GM23338 (cell line): Measurements from ENCODE around the gene TMEM187. TPM values are rescaled to one million over a fixed set of nuclear protein-coding genes. Genes with fewer than 3 reads are reported as not detected.
A peak's percentile ranks its signal among the peaks of the same experiment; 100 is the strongest.

Experiments used
- ATAC-seq: fragments of 200-7000 bp; cut with Tn5 transposase; 3 replicates; pipeline ENCODE4 v1.9.1; 2020
- DNase-seq: peaks from one replicate; pipeline ENCODE4 v3.0.0-alpha.2; 2015; ENCODE audit warnings: low spot score
- H2AFZ ChIP-seq: fragments of 200-600 bp; sonication (generic); 2 replicates; pipeline ENCODE4 v1.8.0; 2016; ENCODE audit warnings: antibody characterized with exemption, mild to moderate bottlenecking, moderate library complexity
- H3F3A ChIP-seq: fragments of 200-600 bp; sonication (generic); replicated peaks from 2 replicates; pipeline ENCODE4 v1.8.0; 2017; ENCODE audit warnings: antibody characterized with exemption, mixed run types, low read depth
- H3K27ac ChIP-seq: fragments of 200-600 bp; sonication (generic); 2 replicates; pipeline ENCODE4 v1.6.1; 2016; ENCODE audit warnings: low read depth
- H3K27me3 ChIP-seq: fragments of 200-600 bp; sonication (generic); 2 replicates; pipeline ENCODE4 v1.8.0; 2016; ENCODE audit warnings: mild to moderate bottlenecking, mixed run types, moderate library complexity; ENCODE audit not compliant: insufficient read depth
- H3K36me3 ChIP-seq: fragments of 200-600 bp; sonication (generic); 2 replicates; pipeline ENCODE4 v1.8.0; 2016; ENCODE audit warnings: mild to moderate bottlenecking; ENCODE audit not compliant: insufficient read depth
- H3K4me1 ChIP-seq: fragments of 200-600 bp; sonication (generic); 2 replicates; pipeline ENCODE4 v1.8.0; 2016; ENCODE audit warnings: mild to moderate bottlenecking, moderate library complexity; ENCODE audit not compliant: insufficient read depth
- H3K4me2 ChIP-seq: fragments of 200-600 bp; sonication (generic); 2 replicates; pipeline ENCODE4 v1.7.1; 2017; ENCODE audit warnings: mixed run types
- H3K4me3 ChIP-seq: fragments of 200-600 bp; sonication (generic); 2 replicates; pipeline ENCODE4 v1.6.1; 2016; ENCODE audit warnings: mixed run types
- H3K79me2 ChIP-seq: fragments of 200-600 bp; sonication (generic); replicated peaks from 2 replicates; pipeline ENCODE4 v1.8.0; 2017; ENCODE audit warnings: mild to moderate bottlenecking; ENCODE audit not compliant: insufficient read depth
- H3K9me2 ChIP-seq: fragments of 200-600 bp; sonication (generic); 2 replicates; pipeline ENCODE4 v1.8.0; 2017; ENCODE audit not compliant: insufficient read depth
- H4K20me1 ChIP-seq: fragments of 200-600 bp; sonication (generic); replicated peaks from 2 replicates; pipeline ENCODE4 v1.8.0; 2017; ENCODE audit warnings: mild to moderate bottlenecking; ENCODE audit not compliant: insufficient read depth
- H3K27ac Mint-ChIP-seq: 2 replicates; pipeline ENCODE4 v1.8.0; 2020; ENCODE audit warnings: inconsistent platforms, mild to moderate bottlenecking, moderate library complexity, mixed read lengths
- H3K27me3 Mint-ChIP-seq: 3 replicates; pipeline ENCODE4 v1.8.0; 2022; ENCODE audit warnings: low read depth, mild to moderate bottlenecking, moderate library complexity, mixed read lengths, inconsistent platforms; ENCODE audit not compliant: insufficient read depth, poor library complexity
- H3K36me3 Mint-ChIP-seq: 3 replicates; pipeline ENCODE4 v1.8.0; 2021; ENCODE audit warnings: low read depth, mild to moderate bottlenecking, inconsistent platforms, moderate library complexity, mixed read lengths
- H3K4me1 Mint-ChIP-seq: 3 replicates; pipeline ENCODE4 v1.8.0; 2020; ENCODE audit warnings: mild to moderate bottlenecking, inconsistent platforms, mixed read lengths
- H3K4me3 Mint-ChIP-seq: 3 replicates; pipeline ENCODE4 v1.8.0; 2021; ENCODE audit warnings: moderate library complexity, mild to moderate bottlenecking, inconsistent platforms, mixed read lengths
- H3K9me3 Mint-ChIP-seq: 3 replicates; pipeline ENCODE4 v1.8.0; 2020; ENCODE audit warnings: moderate library complexity, mild to moderate bottlenecking, inconsistent platforms, mixed read lengths
- CTCF ChIP-seq, 2 experiments: fragments of 200-600 bp in 1 of 2; sonication (generic) in 1 of 2; conservative IDR thresholded peaks; 2 replicates each; pipeline versions ENCODE4 v1.5.1 to v1.6.1; 2016 to 2017; ENCODE audit warnings: antibody characterized with exemption in 2 of 2, low read depth in 2 of 2, mild to moderate bottlenecking in 2 of 2, moderate library complexity in 1 of 2
- EZH2phosphoT487 ChIP-seq: fragments of 200-600 bp; sonication (generic); IDR thresholded peaks from one replicate; pipeline ENCODE4 v1.8.1; 2018; ENCODE audit warnings: antibody characterized with exemption; ENCODE audit not compliant: unreplicated experiment
- JUNB ChIP-seq: IDR thresholded peaks from one replicate; pipeline ENCODE4 v1.6.1; 2016; ENCODE audit warnings: antibody characterized with exemption; ENCODE audit not compliant: unreplicated experiment
- NANOG ChIP-seq: IDR thresholded peaks from 2 replicates; pipeline ENCODE4 v1.6.1; 2016; ENCODE audit warnings: antibody characterized with exemption, borderline replicate concordance
- POLR2AphosphoS5 ChIP-seq: IDR thresholded peaks from 2 replicates; pipeline ENCODE4 v1.6.1; 2016; ENCODE audit warnings: antibody characterized with exemption, low read depth
- REST ChIP-seq: IDR thresholded peaks from one replicate; pipeline ENCODE4 v1.6.1; 2018; ENCODE audit warnings: antibody characterized with exemption; ENCODE audit not compliant: unreplicated experiment
- STAT1 ChIP-seq: IDR thresholded peaks from one replicate; pipeline ENCODE4 v1.6.1; 2016; ENCODE audit warnings: antibody characterized with exemption; ENCODE audit not compliant: unreplicated experiment
- ZNF114 ChIP-seq: fragments of 250-450 bp; sonication (Bioruptor Pico); IDR thresholded peaks from 2 replicates; pipeline ENCODE4 v1.5.0; 2020; ENCODE audit warnings: mild to moderate bottlenecking, moderate library complexity
- ZNF331 ChIP-seq: fragments of 250-450 bp; sonication (Bioruptor Pico); IDR thresholded peaks from 2 replicates; pipeline ENCODE4 v1.5.0; 2020; ENCODE audit warnings: low read depth, mild to moderate bottlenecking, moderate library complexity
- polyA plus RNA-seq: library from polyadenylated mRNA; unstranded; fragments of >200 nt; fragmentation: Nextera tagmentation; extraction: Ambion mirVana; gene quantifications from 2 replicates; pipeline ENCODE4 v1.2.1, GENCODE V29; 2016
- total RNA-seq: library from RNA; depleted of rRNA; stranded (reverse); fragments of >200 nt; shearing (Covaris generic); gene quantifications from 2 replicates; pipeline ENCODE4 v1.2.3, GENCODE V29; 2014
- TF ChIP-seq, protein P1 (sequence below): IDR thresholded peaks from 2 replicates; pipeline ENCODE4 v1.6.1; 2016; ENCODE audit warnings: antibody characterized with exemption

TMEM187 gene
- total and polyA plus RNA-seq, 2 experiments from 2014 or later, result 2.5 to 4.4 TPM

DNA sequence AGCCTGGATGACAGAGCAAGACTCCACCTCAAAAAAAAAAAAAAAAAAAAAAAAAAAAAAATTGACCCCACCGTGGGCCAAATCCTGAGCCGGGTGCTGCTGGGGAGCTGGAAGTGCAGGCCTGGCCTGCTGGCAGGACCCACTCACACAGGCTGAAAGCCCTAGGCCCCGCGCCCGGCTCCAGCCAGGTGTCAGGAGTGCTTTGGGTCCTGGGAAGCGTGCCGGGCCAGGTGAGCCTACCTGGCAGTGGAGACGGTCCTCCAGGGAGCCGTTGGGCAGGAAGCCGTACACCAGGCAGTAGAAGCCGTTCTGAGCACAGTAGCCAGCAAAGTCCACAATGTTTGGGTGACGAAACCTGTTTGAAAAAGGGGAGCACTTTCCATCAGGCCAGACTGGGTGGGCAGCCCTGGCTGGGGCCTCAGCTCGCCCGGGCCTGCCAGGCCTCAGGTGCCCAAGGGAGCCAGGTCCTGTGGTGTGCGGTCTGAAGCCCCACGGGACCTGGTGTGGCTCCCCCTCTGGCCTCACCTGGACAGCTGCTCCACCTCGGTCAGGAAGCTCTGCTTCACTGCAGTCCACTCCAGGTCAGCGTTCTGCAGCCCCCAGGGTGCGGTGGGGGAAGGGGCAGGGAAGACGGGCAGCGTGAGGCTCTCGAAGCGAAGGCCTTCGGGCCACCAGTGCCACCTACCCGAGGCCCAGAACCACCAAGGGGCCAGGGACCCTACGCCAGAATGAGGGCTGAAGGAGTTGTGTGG, 45.4 kb downstream of the TMEM187 start:
- 0 out of 3 replicates have a peak overlapping the region, but pooled peaks have one; percentile 17 for H3K4me3 Mint-ChIP-seq
- H3K4me1 Mint-ChIP-seq, result peaks cover 33% of the 10 kb centered on the region
- TF ChIP-seq, protein P1, sequence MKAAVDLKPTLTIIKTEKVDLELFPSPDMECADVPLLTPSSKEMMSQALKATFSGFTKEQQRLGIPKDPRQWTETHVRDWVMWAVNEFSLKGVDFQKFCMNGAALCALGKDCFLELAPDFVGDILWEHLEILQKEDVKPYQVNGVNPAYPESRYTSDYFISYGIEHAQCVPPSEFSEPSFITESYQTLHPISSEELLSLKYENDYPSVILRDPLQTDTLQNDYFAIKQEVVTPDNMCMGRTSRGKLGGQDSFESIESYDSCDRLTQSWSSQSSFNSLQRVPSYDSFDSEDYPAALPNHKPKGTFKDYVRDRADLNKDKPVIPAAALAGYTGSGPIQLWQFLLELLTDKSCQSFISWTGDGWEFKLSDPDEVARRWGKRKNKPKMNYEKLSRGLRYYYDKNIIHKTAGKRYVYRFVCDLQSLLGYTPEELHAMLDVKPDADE, result no peak
- Histone ChIP-seq H3F3A (no peaks in the 10 kb centered on the region), H3K4me1 (peaks cover 6% of the 10 kb centered on the region; the same call in 1 of the 2 replicates), H3K4me2 (no peak overlapping the region), H3K79me2 (no peaks in the 10 kb centered on the region), H3K27me3 (no peaks in the 10 kb centered on the region), H3K4me3 (no peak overlapping the region), H3K27ac (no peak overlapping the region), H4K20me1 (no peaks in the 10 kb centered on the region), H2AFZ (no peak overlapping the region), H3K36me3 (no peaks in the 10 kb centered on the region), H3K9me2 (no peaks in the 10 kb centered on the region)
- peaks cover 5% of the 10 kb centered on the region for H3K27me3 Mint-ChIP-seq
- no peak for ATAC-seq
- no peak overlapping the region for H3K27ac Mint-ChIP-seq
- H3K9me3 Mint-ChIP-seq, result no peaks in the 10 kb centered on the region
- H3K36me3 Mint-ChIP-seq, result peaks cover 16% of the 10 kb centered on the region; the same call in 2 of the 3 replicates
- DNase-seq, result no peak

- H3K27me3 Mint-ChIP-seq, result peaks cover 5% of the 10 kb centered on the region
- H3K27ac Mint-ChIP-seq, result peak overlapping the region; percentile 67; the same call in 1 of the 2 replicates
- H4K20me1 ChIP-seq, result no peaks in the 10 kb centered on the region
- H3K36me3 ChIP-seq, result no peaks in the 10 kb centered on the region
- DNase-seq (no peak), ATAC-seq (no peak)
- H2AFZ ChIP-seq, result no peak overlapping the region
- no peaks in the 10 kb centered on the region for H3K79me2 ChIP-seq
- H3F3A ChIP-seq, result no peaks in the 10 kb centered on the region
- peaks cover 6% of the 10 kb centered on the region; the same call in 1 of the 2 replicates for H3K4me1 ChIP-seq
- H3K4me2 ChIP-seq, result peak overlapping the region; percentile 64
- peaks cover 14% of the 10 kb centered on the region; the same call in 2 of the 3 replicates for H3K36me3 Mint-ChIP-seq
- no peak overlapping the region for H3K27ac ChIP-seq
- H3K9me2 ChIP-seq, result no peaks in the 10 kb centered on the region
- H3K9me3 Mint-ChIP-seq, result no peaks in the 10 kb centered on the region
- H3K4me1 Mint-ChIP-seq, result peaks cover 35% of the 10 kb centered on the region
- H3K4me3 Mint-ChIP-seq, result peak overlapping the region; percentile 72
- H3K4me3 ChIP-seq, result peak overlapping the region; percentile 45; the same call in 1 of the 2 replicates
- H3K27me3 ChIP-seq, result no peaks in the 10 kb centered on the region
- TF ChIP-seq, protein P1, result no peak
- TF ChIP-seq POLR2AphosphoS5, result no peak
- TF ChIP-seq ZNF331, result no peak
- no peak for TF ChIP-seq STAT1
- no peak for TF ChIP-seq CTCF (conservative IDR thresholded peaks at IDR 0.05; ENCODE audit: low read depth in 2 of 2)
- TF ChIP-seq ZNF114 (CRISPR knock-in tag), result no peak
- no peak for TF ChIP-seq EZH2phosphoT487
- TF ChIP-seq JUNB, result no peak
- no peak for TF ChIP-seq REST
- TF ChIP-seq NANOG, result no peak
These were observed 46.0 kb downstream of the TMEM187 start for GRCh38 chrX:154018518-154019060.
